T-helper 1 cell treated with Interleukin-12 subunit alpha and Interleukin-12 subunit beta and Interleukin-4 antibody, amounts not matched to agents 30 ng/mL and 1 ng/mL, for 36 hours (primary cell): ENCODE results near the gene CHRNG. TPM values are rescaled to one million over a fixed set of nuclear protein-coding genes. Genes with fewer than 3 reads are reported as not detected.

ENCODE experiments used
- intact Hi-C: fragments of 100-400 bp; cut with micrococcal nuclease; formaldehyde crosslinking; loops from one replicate; pipeline ENCODE4 v1.15.1; 2024
- total RNA-seq: library from RNA; stranded (reverse); gene quantifications from 2 replicates; pipeline ENCODE4 v1.2.3, GENCODE V29; 2022

Gene CHRNG
- total RNA-seq, 1 donor from 2014 or later: not detected

DNA sequence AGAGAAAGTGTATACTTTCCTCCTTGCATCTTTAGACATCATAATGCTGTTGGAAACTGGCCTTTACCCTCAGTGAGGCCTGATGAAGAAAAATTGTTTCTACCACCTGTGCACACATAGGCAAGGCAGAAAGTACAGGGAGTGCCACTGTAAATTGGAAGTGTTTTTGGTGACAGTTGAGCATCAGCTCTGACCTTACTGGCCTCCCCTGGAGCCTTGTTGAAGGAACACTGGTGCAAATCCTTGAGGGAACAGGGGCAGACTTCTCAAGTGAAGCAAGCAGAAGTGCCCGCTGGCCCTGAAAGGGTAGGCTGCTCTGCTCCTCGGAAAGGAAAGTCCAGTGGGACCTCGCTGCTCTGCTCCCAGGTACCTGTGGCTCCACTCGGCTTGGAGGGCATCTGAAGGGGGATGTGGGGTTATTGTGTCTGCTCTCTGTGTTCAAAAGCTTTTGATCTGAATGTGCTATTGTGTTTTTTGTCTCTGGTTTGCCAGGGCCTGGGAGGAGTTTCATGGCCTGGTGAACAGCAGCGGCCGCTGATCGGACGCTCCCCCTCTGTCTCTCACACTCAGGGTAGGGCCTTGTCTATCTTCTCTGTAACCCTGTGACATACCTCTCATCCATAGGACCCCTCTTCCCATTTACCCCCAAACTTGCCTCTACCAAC, 34.4 kb downstream of the CHRNG start:
- intact Hi-C loops: no loop called here

GRCh38 chr2:232574674-232575403, 35.3 kb downstream of the CHRNG start:
- intact Hi-C loops: no loop called here

DNA sequence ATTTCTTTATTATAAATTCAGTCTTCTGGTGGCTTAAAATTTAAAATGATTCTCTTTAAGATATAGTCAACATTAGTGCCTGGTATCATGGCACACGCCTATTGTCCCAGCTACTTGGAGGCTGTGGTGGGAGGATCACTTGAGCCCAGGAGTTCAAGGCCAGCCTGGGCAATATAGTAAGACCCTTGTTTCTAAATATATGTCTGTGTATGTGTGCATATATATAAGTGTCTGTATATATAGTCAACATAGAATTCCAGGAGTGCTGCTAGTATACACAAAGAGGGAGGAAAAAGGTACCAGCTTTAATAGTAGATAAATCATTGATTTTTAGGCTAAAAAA, 35.9 kb downstream of the CHRNG start:
- intact Hi-C loops: no loop called here

- intact Hi-C loops: no loop called here
Measured at GRCh38 chr2:232576995-232577394, 37.5 kb downstream of the CHRNG start.

- intact Hi-C loops: no loop called here
Measured at GRCh38 chr2:232577841-232578240, 38.3 kb downstream of the CHRNG start.

DNA sequence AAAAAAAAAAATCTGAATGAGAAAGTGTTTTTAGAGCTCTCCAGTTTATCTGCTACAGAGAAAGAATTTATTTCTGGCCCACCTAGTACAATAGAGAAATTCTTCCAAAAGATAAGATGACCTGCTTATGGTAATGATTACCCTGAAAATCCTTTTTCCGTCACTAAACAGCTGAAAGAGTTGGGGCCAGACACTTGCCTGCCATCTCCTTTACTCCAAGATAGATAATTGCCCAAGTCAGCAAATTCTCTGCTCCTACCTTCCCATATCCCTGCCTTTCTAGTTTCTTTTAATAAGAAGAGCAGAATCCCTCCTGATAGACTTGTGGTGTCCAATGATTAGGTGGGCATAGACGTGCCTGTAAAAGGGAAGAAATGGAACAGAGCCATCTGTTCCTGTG, 39.1 kb downstream of the CHRNG start:
- intact Hi-C loops: no loop called here

DNA sequence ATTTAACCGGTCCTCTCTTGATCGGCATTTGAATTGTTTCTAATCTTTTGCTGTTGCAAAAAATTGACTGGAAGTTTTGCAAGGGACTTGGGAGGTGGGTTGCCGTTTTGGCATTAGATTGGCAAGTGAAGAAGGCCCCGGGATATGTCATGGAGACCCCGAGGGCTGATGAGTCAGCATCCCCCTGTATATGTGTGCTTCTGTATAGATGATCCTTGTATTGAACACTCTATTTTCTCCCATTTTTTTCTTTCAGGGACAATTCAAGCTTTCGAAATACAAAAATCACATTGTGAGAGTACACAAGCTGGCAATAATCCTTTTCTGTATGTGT, 41.1 kb downstream of the CHRNG start:
- intact Hi-C loops: no loop called here

DNA sequence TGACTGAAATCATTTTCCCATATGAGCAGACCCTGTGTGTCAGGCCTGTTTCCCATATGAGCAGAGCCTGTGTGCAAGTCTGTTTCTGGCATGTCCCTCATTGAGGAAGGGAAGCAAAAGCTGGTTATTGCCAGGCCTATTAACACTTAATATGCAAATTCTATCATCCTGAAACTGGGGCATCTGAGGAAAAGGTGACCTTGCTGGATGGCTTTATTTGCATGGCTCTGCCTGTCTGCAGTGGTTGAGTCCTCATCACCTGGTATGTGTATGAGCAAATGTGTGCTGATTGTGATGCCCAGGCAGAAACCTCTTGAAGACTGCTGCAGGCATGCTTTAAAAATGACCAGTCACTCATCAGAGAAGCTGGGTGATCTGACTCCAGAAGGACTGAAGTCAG, 42.2 kb downstream of the CHRNG start:
- intact Hi-C loops: no loop called here

DNA sequence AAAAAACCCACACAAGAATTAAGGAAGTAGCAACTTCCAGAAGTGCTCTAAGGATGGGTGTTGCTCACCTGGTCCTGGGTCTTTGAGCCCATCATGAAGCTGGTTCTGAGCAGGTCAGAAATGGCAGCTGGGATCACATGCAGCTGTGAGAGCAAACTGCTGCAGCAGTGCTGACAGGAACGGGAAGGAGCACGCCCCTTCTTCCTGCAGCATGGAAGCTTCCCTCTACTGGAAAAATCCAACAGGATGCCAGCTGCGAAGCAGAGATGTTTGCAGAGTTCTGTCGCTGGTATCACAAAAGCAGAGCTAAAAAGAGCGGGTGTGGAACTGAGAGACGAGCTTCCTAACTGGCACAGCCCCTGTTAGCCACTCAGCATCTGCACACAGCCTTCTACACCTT, 44.7 kb downstream of the CHRNG start:
- intact Hi-C loops: no loop called here

- intact Hi-C loops: no loop called here
Measured at GRCh38 chr2:232586943-232587505, 47.5 kb downstream of the CHRNG start.

DNA sequence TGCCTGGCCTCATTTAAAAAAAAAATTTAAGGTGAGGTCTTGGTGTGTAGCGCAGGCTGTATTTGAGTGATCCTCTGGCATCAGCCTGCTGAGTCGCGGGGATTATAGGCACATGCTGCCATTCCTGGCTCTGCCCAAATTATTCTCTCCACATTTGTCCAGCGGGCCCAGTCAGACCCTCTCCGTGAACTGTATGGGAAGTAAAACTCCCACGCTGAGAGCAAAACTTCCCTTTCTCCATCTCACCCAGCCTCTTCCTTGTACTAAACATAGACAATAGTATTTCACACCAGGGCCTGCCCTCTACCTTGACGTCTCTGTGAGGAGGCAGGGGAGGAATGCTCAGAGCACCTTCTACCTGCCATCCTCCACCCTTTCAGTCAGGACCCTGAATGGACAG, 48.0 kb downstream of the CHRNG start:
- intact Hi-C loops: no loop called here

DNA sequence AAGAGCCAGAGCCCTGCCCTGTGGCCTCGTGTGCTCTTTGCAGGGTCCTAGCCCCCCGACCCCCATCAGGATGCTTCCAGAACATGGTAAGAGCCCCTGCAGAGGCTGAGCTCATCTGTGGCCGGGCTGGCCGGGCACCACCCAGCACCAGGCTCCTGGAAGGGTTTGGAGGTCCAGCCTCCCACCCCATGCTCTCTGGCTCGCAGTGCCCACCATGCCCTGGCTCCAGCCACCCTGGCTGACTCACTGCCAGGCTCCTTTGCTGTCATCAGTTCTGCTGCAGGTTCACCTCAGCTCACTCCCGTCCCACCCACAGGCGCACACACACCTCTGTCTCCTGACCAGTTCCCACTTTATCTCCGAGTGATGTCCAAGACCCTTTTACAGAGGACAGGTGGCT, 48.5 kb downstream of the CHRNG start:
- intact Hi-C loops: no loop called here

- intact Hi-C loops: no loop called here
Measured at GRCh38 chr2:232588680-232589585, 49.4 kb downstream of the CHRNG start.

GRCh38 chr2:232592772-232593395, 53.4 kb downstream of the CHRNG start:
- intact Hi-C loops: no loop called here

- intact Hi-C loops: no loop called here
Measured at GRCh38 chr2:232593982-232594381, 54.5 kb downstream of the CHRNG start.

Other genes starting within 250 kb of the CHRNG start
- not detected in 2 replicates for gene ALPP, start 160.9 kb upstream of the CHRNG start, total RNA-seq
- not detected in 2 replicates for gene ALPG, start 132.8 kb upstream of the CHRNG start, total RNA-seq
- not detected in 2 replicates for gene ALPI, start 83.5 kb upstream of the CHRNG start, total RNA-seq
- gene ECEL1, start 51.9 kb upstream of the CHRNG start, total RNA-seq: not detected in 2 replicates
- not detected in 2 replicates for gene PRSS56, start 19.3 kb upstream of the CHRNG start, total RNA-seq
- gene CHRND, start 13.5 kb upstream of the CHRNG start, total RNA-seq: not detected in 2 replicates
- gene TIGD1, start 10.9 kb downstream of the CHRNG start, total RNA-seq: 7.1 and 8.2 TPM in 2 replicates
- 87.5 and 88.7 TPM in 2 replicates for gene EIF4E2, start 11.0 kb downstream of the CHRNG start, total RNA-seq
- gene EFHD1, start 93.9 kb downstream of the CHRNG start, total RNA-seq: 0.86 and 1.3 TPM in 2 replicates
- gene GIGYF2, start 157.6 kb downstream of the CHRNG start, total RNA-seq: 75.2 and 75.7 TPM in 2 replicates
- 0.12 TPM in 1 of 2 replicates, not detected in the other for gene KCNJ13, start 236.9 kb downstream of the CHRNG start, total RNA-seq